ENCODE results near the gene SLC22A4.

Gene SLC22A4

DNA sequence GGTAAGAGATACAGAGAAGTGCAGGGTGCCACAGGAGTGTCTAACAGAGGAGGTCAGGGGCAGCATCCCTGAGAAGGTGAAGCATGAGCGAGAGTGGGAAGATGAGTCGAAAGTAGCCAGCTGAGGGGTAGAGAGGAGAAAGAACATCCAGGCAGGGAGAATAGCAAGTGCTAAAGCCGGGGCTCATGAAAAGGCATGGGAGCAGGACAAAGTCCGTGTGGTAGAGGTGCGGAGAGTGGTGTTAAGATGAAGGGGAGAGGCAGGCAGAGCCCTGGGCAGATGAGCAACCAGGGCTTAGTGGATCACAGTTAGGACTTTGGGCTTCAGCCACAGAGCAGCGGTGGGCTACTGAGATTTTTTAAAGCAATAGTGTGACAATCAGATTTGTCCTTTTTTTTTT, 85.9 kb downstream of the SLC22A4 start:
- DNase-seq, result no peak

DNA sequence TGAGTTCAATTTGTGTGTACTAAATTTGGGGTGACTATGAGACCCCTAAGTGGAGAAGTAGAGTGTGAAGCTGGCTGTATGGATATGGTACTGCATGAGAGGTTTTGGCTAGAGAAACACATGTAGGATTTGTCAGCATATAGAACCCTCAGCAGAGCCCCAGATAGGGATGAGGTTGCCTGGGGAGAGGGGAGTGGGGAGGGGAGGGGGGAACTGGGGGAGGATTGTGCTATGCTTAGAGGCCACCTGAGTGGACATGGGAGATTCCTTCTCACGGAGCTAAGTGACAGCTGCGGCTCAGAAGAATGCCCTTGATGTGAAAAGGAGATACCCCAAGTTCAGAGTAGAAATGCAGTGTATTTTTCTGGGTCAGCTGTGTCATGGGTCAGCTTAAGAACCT, 86.5 kb downstream of the SLC22A4 start:
- no peak for DNase-seq

DNA sequence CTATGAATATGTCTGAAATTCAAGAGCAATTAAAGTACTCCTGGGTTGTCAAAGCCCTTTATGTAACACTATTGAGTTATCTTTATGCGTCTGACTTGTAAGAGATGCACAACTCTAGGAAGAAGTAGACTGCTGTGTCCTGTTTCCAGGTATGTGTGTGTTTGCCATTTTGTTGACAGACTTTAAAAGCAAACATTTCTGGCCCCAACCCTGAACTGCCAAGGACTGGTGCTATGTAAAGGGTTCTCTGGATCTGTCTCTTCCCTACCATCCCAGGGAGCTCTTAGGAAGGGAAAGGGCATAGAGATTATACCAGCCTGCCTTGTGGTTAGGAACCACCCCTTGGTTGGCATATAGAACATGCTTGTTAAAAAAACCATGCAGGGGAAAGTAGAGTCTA, 87.4 kb downstream of the SLC22A4 start:
- no peak for DNase-seq

DNA sequence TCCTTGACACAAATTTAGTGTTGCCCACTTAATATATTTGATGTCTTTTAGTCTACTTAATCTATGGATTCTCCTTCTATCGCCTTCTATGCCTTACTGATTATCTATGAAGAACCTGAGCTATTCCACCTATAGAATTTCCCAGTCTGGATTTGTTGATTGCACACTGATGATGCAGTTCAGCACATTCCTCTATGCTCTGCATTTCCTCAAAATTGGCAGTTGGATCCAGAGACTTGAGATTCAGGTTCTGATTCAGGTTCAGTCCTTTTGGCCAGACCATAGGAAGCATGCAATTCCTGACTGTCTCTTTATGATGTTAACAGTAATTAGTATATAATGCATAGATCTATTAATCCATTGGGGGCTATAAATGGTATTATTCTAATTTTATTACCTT, 89.1 kb downstream of the SLC22A4 start:
- DNase-seq, result no peak

DNA sequence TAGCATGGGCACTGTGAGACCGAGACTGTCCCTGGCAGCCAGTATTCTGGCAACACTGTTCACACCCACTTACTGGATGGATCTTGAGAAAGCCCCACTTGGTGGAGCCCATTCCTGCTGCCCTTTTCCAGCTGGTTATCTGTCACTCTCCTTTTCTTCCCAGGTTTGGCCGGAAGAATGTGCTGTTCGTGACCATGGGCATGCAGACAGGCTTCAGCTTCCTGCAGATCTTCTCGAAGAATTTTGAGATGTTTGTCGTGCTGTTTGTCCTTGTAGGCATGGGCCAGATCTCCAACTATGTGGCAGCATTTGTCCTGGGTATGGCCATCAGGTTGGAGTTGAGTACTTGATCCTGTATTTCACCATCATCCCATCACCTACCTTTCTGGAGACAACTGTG, 89.8 kb downstream of the SLC22A4 start:
- no peak for DNase-seq

DNA sequence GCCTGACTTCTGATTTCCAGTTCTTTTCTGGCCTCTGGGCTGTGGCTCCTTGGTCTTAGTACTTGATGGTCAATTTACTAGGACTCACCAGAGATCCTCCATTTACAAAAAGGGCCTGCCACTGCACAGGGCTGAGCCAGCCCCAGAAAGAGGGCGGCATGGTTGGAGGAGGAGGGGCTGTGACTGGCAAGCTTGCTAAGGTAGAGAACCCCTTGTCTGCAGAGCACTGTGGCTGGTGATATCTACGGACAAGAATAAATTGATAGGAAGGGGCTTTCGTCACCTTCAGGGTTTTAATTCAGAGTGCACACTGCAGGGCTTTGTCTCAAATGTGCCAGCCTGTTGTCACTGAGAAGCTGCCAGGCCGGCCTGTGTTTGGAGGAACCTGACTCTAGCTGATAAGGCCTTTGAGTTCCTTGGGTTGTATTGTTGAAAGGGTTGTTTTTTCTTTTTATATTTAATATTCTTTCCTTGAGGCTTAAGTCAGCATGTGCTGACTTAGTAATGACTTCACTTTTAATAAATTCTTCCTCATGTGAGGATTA, 90.4 kb downstream of the SLC22A4 start:
- DNase-seq, result no peak

DNA sequence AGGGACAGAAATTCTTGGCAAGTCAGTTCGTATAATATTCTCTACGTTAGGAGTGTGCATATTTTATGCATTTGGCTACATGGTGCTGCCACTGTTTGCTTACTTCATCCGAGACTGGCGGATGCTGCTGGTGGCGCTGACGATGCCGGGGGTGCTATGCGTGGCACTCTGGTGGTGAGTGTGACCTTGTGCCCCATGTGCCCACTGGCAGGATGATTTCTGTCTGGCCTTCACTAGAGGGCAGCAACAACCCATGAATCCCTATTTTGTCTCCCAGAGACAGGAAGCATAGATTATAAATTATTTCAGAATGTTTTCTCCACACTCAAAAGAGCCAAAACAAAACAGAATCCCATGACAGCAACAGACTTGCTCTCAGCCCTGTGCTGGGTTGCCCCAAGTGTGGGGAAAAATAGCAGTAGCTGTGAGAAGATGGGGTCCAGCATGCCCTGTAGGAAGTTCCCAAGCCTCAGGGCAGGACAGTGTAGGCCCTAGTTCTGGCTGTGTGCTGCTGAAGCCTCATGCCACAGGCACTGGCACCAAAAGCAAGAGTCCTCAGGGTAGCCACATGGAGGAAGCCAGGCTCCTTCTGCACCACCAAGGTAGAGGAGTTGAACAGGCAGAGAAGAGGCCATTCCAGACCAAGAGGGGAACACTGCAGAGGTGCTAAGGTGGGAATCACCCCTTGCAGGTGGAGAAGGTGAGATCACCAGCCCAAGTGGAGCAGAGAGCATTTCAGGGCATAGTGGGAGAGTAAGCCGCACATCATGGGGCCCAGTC, 91.3 kb downstream of the SLC22A4 start:
- DNase-seq, result peak; percentile 30

DNA sequence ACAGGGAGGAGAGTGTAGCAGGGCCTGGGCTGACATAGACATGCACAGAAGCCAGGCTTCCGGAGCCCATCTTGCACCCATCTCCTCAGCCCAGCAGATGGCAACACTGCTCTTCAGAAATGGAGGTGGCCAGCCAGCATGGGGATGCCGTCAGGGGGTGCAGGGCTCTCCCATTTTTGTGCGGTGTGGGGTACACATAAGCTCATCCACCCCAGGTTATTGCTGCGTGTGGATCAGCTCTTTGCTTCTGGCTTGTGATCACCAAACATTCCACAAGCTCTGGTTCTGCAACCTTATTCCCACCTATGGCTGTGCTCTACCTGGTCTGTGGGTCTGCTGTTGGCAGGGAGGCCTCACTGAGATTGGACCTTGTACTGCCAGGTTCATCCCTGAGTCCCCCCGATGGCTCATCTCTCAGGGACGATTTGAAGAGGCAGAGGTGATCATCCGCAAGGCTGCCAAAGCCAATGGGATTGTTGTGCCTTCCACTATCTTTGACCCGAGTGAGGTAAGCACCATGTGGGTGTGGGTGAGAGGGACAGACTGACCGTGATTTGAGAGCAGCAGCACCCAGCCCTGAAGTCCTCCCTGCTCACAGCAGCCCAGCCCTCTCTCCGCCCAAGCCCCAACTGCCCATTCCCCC, 92.6 kb downstream of the SLC22A4 start:
- peak; percentile 43 for DNase-seq

DNA sequence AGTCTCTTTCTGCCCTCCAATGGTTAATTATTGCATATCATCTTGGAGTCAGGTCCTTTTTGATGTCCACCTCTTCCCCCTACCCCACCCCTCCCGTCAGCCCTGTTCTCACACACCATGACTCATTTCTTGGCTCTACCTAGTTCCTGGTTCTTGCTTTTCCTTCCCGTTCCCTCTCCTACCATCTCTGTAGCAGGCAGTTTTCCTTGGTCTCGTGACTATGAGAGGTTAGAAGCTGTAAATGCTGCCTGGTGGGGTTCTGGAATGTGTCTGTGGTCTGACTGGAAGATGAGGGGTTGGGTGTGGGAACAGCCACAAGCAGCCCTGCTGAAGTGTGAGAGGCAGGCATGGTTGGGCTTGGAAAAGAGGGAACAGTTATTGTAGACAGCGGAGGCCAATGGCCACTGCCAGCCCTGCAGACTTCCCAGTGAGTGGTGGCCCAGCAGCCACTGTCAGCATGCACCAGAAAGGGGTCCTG, 93.5 kb downstream of the SLC22A4 start:
- DNase-seq, result no peak

DNA sequence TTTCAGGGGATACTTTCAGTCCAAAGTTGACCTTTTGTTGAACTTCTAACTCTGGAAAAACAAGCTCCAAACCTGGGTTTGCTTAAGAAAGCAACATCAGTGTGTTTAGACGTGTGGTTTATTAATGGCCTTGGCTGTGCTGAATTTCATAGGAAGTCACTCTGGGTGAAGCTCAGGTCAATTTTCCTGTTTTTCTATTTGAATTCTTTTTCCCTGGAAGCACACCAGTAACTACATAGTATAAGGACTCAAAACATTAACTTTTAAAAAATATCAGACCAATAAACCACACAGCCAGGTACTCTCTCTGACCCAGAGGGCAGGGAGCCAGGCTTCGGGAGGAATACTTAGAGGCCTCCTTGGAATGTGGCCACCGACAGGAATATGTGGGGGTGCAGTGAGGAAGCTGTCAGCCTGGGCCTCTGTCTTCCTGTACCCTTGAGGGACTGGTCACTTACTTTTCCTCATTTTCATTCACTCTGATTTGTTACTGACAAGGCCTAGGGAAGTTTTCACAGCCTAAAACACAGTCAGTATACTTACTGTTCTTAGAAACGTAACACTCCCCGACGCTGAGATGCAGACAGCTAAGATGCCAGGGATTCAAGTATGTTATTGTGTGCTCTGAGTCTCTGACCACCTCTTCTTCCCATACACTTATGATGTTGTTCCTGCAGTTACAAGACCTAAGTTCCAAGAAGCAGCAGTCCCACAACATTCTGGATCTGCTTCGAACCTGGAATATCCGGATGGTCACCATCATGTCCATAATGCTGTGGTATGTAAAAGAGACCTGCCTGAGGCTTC, 94.3 kb downstream of the SLC22A4 start:
- DNase-seq, result no peak

DNA sequence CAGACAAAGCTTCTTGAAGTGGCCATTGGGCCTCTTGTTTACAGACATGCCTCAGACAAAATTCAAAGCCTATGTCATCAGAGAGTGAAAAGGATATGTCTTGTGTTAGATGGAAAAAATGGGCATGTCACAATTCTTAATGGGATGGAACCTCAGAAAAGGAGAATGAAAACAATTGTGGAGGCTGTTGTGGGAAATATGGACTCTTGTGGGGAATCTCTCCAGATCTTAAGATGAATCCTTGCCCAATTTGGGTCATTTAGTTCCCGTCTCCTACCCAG, 94.8 kb downstream of the SLC22A4 start:
- DNase-seq, result no peak

DNA sequence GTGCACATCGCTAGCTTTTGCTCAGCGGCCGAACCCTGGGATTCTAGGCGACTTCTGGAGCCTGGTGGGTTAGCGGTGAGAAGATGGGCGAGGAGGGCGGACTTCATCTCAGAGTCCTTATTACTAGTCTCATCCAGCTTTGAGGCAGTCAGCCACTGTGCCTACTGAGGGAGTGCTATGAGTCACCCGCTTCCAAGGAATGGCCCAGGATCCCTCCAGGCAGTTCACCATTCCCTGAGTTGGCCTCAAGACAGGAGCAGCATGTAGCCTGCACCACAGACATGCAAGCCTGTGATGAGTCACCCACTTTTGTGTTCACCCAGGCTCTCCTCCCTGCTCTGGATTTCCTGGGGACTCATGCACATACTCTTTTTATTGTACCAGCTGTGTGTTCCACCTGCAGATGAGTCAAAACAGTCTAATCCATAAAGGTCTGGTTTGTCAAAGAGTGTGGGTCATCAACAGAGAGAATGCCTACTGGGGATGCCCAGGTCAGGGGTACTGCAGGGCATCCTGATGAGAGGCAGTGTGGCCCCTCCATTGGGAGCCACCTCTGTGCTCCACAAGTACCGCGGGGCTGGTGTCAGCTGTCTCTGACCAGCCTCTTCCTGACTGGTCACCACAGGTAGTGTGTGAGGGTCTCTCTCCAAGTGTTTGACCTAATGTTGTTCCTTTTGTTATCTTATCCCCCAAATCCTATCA, 95.5 kb downstream of the SLC22A4 start:
- DNase-seq, result no peak

DNA sequence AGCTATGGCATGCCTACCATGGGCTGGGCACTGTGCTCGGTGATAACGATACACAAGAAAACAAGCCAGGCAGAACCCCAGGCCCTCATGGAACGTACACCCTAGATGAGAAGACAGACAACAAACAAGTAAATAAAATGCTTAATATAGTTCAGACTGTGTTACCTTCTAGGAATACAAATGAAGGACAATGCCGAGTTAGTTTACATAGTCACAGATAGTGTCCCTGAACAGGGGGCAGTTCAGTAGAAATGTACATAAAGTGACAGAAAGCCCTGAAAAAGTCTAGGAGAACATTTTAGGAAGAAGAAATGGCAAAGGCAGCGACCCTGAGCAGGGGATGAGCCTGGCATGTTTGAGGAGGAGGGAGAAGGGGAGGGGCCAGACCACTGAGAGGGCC, 97.1 kb downstream of the SLC22A4 start:
- no peak for DNase-seq

DNA sequence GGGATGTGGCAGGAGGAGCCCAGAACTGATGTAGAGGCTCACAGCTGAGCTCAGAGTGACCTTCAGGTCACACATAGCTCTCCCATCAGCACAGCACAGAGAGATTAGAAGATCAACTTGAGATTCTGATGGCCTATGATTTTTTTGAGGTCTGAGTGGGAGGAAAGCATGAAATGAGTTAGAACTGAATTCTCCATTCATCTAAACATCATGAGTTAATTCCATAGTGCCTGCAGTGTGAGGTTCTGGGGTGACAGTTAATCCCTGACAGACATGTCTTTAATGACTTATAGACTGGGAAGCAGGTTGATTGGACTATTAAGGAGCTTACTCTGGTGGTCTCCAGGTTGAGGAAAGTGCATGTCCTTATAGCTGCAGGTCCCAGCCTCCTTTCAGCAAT, 97.7 kb downstream of the SLC22A4 start:
- DNase-seq, result no peak

DNA sequence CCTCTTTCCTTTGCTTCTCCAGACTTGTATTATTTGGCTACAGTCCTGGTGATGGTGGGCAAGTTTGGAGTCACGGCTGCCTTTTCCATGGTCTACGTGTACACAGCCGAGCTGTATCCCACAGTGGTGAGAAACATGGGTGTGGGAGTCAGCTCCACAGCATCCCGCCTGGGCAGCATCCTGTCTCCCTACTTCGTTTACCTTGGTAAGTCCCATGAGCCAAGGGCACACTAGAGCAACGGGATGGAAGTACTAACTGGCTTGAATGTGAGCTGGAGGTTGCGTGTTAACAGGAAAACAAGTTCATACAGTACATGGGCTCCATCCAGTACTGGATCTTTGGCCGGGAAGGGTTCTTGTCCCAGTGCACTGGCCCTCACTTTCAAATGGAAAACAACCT, 98.2 kb downstream of the SLC22A4 start:
- no peak for DNase-seq

DNA sequence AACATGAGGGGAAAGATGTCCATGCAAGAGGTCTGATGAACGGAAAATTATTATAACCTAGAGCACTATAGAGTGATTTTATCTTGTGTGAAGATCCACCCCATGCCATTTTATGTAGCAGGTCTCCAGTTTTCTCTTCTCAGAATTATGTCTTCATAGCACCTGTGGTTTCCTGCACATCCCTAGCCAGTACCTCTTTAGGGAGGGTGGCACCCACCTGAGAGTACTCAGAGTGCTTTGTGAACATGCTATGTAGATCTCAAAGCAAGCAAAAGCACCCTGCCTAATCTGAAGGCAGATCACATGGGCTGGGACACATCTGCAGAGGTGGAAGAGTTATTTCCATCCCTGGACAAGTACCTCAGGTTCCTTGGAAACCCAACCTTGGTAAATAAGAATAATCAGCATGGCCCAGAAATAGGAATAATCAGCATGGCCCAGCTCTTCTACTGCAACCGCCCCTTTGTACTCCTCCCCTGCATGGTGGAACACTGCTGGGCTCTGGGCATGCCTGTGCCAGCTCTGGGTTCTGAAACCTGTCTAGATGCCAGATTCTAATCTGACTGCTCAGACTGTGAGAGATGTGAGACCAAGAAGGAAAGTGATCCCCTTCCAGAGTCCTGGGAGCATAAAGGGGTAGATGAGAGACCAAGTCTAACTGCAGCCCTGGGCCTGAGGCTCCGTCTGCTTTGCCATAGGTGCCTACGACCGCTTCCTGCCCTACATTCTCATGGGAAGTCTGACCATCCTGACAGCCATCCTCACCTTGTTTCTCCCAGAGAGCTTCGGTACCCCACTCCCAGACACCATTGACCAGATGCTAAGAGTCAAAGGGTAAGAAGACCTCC, 99.0 kb downstream of the SLC22A4 start:
- no peak for DNase-seq

All from NCI-H1436 (cell line).